PFSK-1 (cell line): ENCODE results near the gene CCDC32.

Experiments used
- FOXP2 ChIP-seq: optimal IDR thresholded peaks from 2 replicates; pipeline ENCODE3; 2011; ENCODE audit warnings: borderline replicate concordance, control low read depth, inconsistent platforms; ENCODE audit not compliant: insufficient read depth; ENCODE audit errors: extremely low read length, extremely low read depth
- POLR2AphosphoS5 ChIP-seq: IDR thresholded peaks from 2 replicates; pipeline ENCODE4 v1.6.1; 2012; ENCODE audit warnings: low read depth, mild to moderate bottlenecking, control low read depth, low read length, moderate library complexity
- REST ChIP-seq, 2 experiments: IDR thresholded peaks; 2 replicates each; pipeline versions ENCODE4 v1.6.1 to v1.8.0; 2011 to 2012; ENCODE audit warnings: low read depth in 2 of 2, low read length in 2 of 2, control low read depth in 1 of 2, inconsistent platforms in 1 of 2, mild to moderate bottlenecking in 1 of 2, moderate library complexity in 1 of 2; ENCODE audit not compliant: insufficient read depth in 1 of 2
- SIN3A ChIP-seq: IDR thresholded peaks from 2 replicates; pipeline ENCODE4 v1.6.1; 2012; ENCODE audit warnings: mild to moderate bottlenecking, low read length, moderate library complexity, borderline replicate concordance; ENCODE audit not compliant: insufficient read depth
- TAF1 ChIP-seq: IDR thresholded peaks from 2 replicates; pipeline ENCODE4 v1.6.1; 2012; ENCODE audit warnings: low read length, control low read depth, borderline replicate concordance; ENCODE audit not compliant: insufficient read depth

Gene CCDC32

GRCh38 chr15:40545457-40545856 is 19.4 kb downstream of the CCDC32 start:
- TF ChIP-seq FOXP2 (no peak), TAF1 (no peak), SIN3A (no peak), REST (IDR thresholded peaks at IDR 0.05; ENCODE audit: insufficient read depth in 1 of 2, low read depth in 2 of 2, low read length in 2 of 2) (no peak), POLR2AphosphoS5 (no peak)

GRCh38 chr15:40543631-40544294 is 21.1 kb downstream of the CCDC32 start:
- TF ChIP-seq TAF1 (no peak), SIN3A (no peak)

GRCh38 chr15:40543082-40543481 is 21.8 kb downstream of the CCDC32 start:
- TF ChIP-seq SIN3A (no peak), FOXP2 (no peak), REST (IDR thresholded peaks at IDR 0.05; ENCODE audit: insufficient read depth in 1 of 2, low read depth in 2 of 2, low read length in 2 of 2) (no peak), TAF1 (no peak), POLR2AphosphoS5 (no peak)

GRCh38 chr15:40538976-40539375 is 25.9 kb downstream of the CCDC32 start:
- no peak for TF ChIP-seq REST (IDR thresholded peaks at IDR 0.05; ENCODE audit: insufficient read depth in 1 of 2, low read depth in 2 of 2, low read length in 2 of 2)
- TF ChIP-seq SIN3A = no peak
- no peak for TF ChIP-seq FOXP2
- no peak for TF ChIP-seq POLR2AphosphoS5

GRCh38 chr15:40536501-40536900 is 28.3 kb downstream of the CCDC32 start:
- TF ChIP-seq SIN3A (no peak), POLR2AphosphoS5 (no peak), FOXP2 (no peak), REST (IDR thresholded peaks at IDR 0.05; ENCODE audit: insufficient read depth in 1 of 2, low read depth in 2 of 2, low read length in 2 of 2) (no peak), TAF1 (no peak)
